Common myeloid progenitor, CD34-positive (primary cell): ENCODE results near the gene PKDREJ.
"Not testable (repeated sequence)": the region's sequence is repeated elsewhere in the genome, so short reads cannot be mapped to it uniquely, and the experiment has no call there.

Experiments
- CTCF ChIA-PET: fragments of 350-600 bp; sonication (Branson Sonifier 250); formaldehyde crosslinking; loops from one replicate; lab custom pipeline; 2021; ENCODE audit warnings: antibody characterized with exemption; lab: Charles Lee
- POLR2A ChIA-PET: fragments of 350-600 bp; sonication (Branson Sonifier 250); formaldehyde crosslinking; loops from one replicate; lab custom pipeline; 2021; ENCODE audit warnings: antibody characterized with exemption; lab: Charles Lee
- DNase-seq, 3 donors: peaks; one replicate each; pipeline versions ENCODE4 v3.0.0 to v3.0.0-alpha.2; 2013
- H3K27ac ChIP-seq, 2 experiments: 1 replicate in 1 of 2; 2 replicates in 1 of 2; pipeline ENCODE4 v1.7.0; 2013; ENCODE audit warnings: inconsistent platforms in 2 of 2, low read length in 2 of 2, mild to moderate bottlenecking in 2 of 2, low read depth in 1 of 2, moderate library complexity in 1 of 2; ENCODE audit not compliant: severe bottlenecking in 2 of 2, insufficient read depth in 1 of 2, poor library complexity in 1 of 2
- H3K27me3 ChIP-seq, 5 experiments: replicated peaks in 2 of 5; 1 replicate in 3 of 5; 2 replicates in 2 of 5; pipeline versions ENCODE4 v1.6.1 to v1.7.0; 2013; ENCODE audit warnings: low read length in 4 of 5, mild to moderate bottlenecking in 2 of 5, moderate library complexity in 2 of 5, inconsistent platforms in 1 of 5; ENCODE audit not compliant: insufficient read depth in 5 of 5, control insufficient read depth in 4 of 5
- H3K36me3 ChIP-seq, 4 experiments: 1 replicate in 2 of 4; 2 replicates in 2 of 4; pipeline versions ENCODE4 v1.6.1 to v1.7.0; 2013; ENCODE audit warnings: low read length in 3 of 4, control low read depth in 1 of 4, mild to moderate bottlenecking in 1 of 4; ENCODE audit not compliant: control insufficient read depth in 4 of 4, insufficient read depth in 4 of 4
- H3K4me1 ChIP-seq, 4 experiments: 1 replicate in 3 of 4; 2 replicates in 1 of 4; pipeline versions ENCODE4 v1.6.1 to v1.7.1; 2013; ENCODE audit warnings: low read length in 3 of 4, mild to moderate bottlenecking in 3 of 4, control low read depth in 1 of 4, inconsistent platforms in 1 of 4, moderate library complexity in 1 of 4; ENCODE audit not compliant: control insufficient read depth in 4 of 4, insufficient read depth in 4 of 4; ENCODE audit errors: control extremely low read depth in 1 of 4
- H3K4me3 ChIP-seq, 7 experiments: 1 replicate in 4 of 7; 2 replicates in 3 of 7; pipeline versions ENCODE4 v1.5.1 to v1.7.0; 2013; ENCODE audit warnings: mild to moderate bottlenecking in 7 of 7, low read length in 6 of 7, moderate library complexity in 6 of 7, inconsistent platforms in 2 of 7, low read depth in 2 of 7, control low read depth in 1 of 7; ENCODE audit not compliant: insufficient read depth in 4 of 7, control insufficient read depth in 1 of 7; ENCODE audit errors: extremely low read depth in 1 of 7
- H3K9me3 ChIP-seq, 5 experiments: 1 replicate in 4 of 5; 2 replicates in 1 of 5; pipeline versions ENCODE4 v1.6.1 to v1.7.1; 2013; ENCODE audit warnings: low read length in 4 of 5, mild to moderate bottlenecking in 2 of 5, inconsistent platforms in 1 of 5, low read depth in 1 of 5, moderate library complexity in 1 of 5; ENCODE audit not compliant: control insufficient read depth in 4 of 5, insufficient read depth in 2 of 5; ENCODE audit errors: control extremely low read depth in 1 of 5
- WGBS: methylation state at CpG from one replicate; pipeline ENCODE4 v1.1.5; 2013; ENCODE audit not compliant: insufficient coverage; 5-methylcytosine and 5-hydroxymethylcytosine counted together

The PKDREJ gene

GRCh38 chr22:46267431-46268279 lies 4.5 kb upstream of the PKDREJ start, which contains the start of gene TTC38:
Gene TTC38, plus strand, starts transcription at chr22:46268008. Its CDS starts 32 bp downstream, at chr22:46268040.
- Histone ChIP-seq H3K27me3 (peaks cover 0 to 16% (median 8%) of the 10 kb centered on the region in 5 experiments), H3K9me3 (peaks cover 0 to 20% (median 0%) of the 10 kb centered on the region in 5 experiments), H3K4me1 (peaks cover 0 to 15% (median 9%) of the 10 kb centered on the region in 4 experiments), H3K27ac (peak within 1 kb of the TSS in 1 of 2 experiments; percentile 54), H3K36me3 (peaks cover 0 to 10% (median 4%) of the 10 kb centered on the region in 4 experiments), H3K4me3 (peak within 1 kb of the TSS; percentile 59 to 91 (median 75))
- CTCF ChIA-PET = interaction anchor here (0.8 to 1.4 kb wide), 6 partner anchors 9 to 151 kb away, joined by 3 to 5 read pairs (median 3); partner anchors contain the start of gene GTSE1
- peak in 2 of 3 donors; percentile 48 to 74 for DNase-seq
- WGBS = under 1% methylated on average over 70 of the region's 74 CpGs
- POLR2A ChIA-PET = interaction anchor here (1.9 kb wide), 1 partner anchor 21 kb away, joined by 5 read pairs; no protein-coding TSS in a partner anchor

DNA sequence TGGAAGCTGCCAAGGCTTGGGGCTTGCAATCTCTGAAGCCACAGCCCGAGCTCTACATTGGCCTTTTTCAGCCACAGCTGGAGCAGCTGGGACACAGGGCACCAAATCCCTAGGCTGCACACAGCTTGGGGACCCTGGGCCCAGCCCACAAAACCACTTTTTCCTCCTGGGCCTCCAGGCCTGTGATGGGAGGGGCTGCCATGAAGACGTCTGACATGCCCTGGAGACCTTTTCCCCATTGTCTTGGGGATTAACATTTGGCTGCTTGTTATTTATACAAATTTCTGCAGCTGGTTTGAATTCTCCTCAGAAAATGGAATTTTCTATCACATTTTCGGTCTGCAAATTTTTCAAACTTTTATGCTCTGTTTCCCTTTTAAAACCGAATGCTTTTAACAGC lies 2.5 kb upstream of the PKDREJ start:
- DNase-seq, H3K36me3 ChIP-seq, H3K4me3 ChIP-seq, H3K27ac ChIP-seq: not testable (repeated sequence)
- 100% methylated on average over 3 of the region's 4 CpGs for WGBS
- H3K9me3 ChIP-seq = peaks cover 0 to 20% (median 2%) of the 10 kb centered on the region in 5 experiments
- H3K4me1 ChIP-seq = peaks cover 0 to 18% (median 11%) of the 10 kb centered on the region in 4 experiments
- POLR2A ChIA-PET = interaction anchor here (0.6 to 0.7 kb wide), 3 partner anchors 10 to 29 kb away, joined by 3 to 7 read pairs (median 4); no protein-coding TSS in a partner anchor
- CTCF ChIA-PET = interaction anchor here (0.6 to 1.1 kb wide), 2 partner anchors 15 to 42 kb away, joined by 3 read pairs; no protein-coding TSS in a partner anchor
- H3K27me3 ChIP-seq = peaks cover 5 to 35% (median 18%) of the 10 kb centered on the region in 5 experiments

DNA sequence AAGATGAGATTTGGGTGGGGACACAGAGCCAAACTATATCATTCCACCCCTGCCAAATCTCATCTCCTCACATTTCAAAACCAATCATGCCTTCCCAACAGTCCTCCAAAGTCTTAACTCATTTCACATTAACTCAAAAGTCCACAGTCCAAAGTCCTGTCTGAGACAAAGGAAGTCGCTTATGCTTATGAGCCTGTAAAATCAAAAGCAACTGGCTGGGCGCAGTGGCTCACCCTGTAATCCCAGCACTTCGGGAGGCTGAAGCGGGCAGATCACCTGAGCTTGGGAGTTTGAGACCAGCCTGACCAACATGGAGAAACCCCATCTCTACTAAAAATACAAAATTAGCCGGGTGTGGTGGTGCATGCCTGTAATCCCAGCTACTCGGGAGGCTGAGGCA lies 1.4 kb upstream of the PKDREJ start:
- Histone ChIP-seq H3K4me1 (peaks cover 0 to 21% (median 11%) of the 10 kb centered on the region in 4 experiments), H3K9me3 (peaks cover 0 to 20% (median 2%) of the 10 kb centered on the region in 5 experiments), H3K27me3 (peaks cover 8 to 40% (median 18%) of the 10 kb centered on the region in 5 experiments)
- DNase-seq, H3K36me3 ChIP-seq, CTCF ChIA-PET, H3K4me3 ChIP-seq, POLR2A ChIA-PET, H3K27ac ChIP-seq: not testable (repeated sequence)
- 100% methylated on average over 4 of the region's 6 CpGs for WGBS

GRCh38 chr22:46262449-46263215 lies 511 bp downstream of the PKDREJ start:
- Histone ChIP-seq H3K27me3 (peaks cover 8 to 40% (median 18%) of the 10 kb centered on the region in 5 experiments), H3K36me3 (no peaks in the 10 kb centered on the region), H3K4me1 (peaks cover 4 to 27% (median 8%) of the 10 kb centered on the region in 4 experiments), H3K9me3 (peaks cover 0 to 20% (median 2%) of the 10 kb centered on the region in 5 experiments), H3K4me3 (peak overlapping the region in 2 of 7 experiments; percentile 33 to 36), H3K27ac (no peak overlapping the region)
- CTCF ChIA-PET = interaction anchor here (0.9 to 2.4 kb wide), 8 partner anchors 11 to 105 kb away, joined by 3 to 10 read pairs (median 4); partner anchors contain the start of gene GTSE1
- peak; percentile 78 to 87 (median 81) for DNase-seq
- 9% methylated on average over 91 of the region's 109 CpGs for WGBS
- POLR2A ChIA-PET = interaction anchor here (1.4 kb wide), 1 partner anchor 18 kb away, joined by 3 read pairs; no protein-coding TSS in a partner anchor

GRCh38 chr22:46260038-46260437 lies 3.1 kb downstream of the PKDREJ start:
- 90% methylated on average over 6 of the region's 6 CpGs for WGBS
- Histone ChIP-seq H3K36me3 (no peaks in the 10 kb centered on the region), H3K4me3 (no peak overlapping the region), H3K4me1 (peaks cover 0 to 22% (median 8%) of the 10 kb centered on the region in 4 experiments), H3K27me3 (peaks cover 8 to 37% (median 17%) of the 10 kb centered on the region in 5 experiments), H3K9me3 (peaks cover 0 to 11% (median 2%) of the 10 kb centered on the region in 5 experiments), H3K27ac (no peak overlapping the region)
- DNase-seq = no peak
- CTCF ChIA-PET = interaction anchor here (0.7 to 1.8 kb wide), 4 partner anchors 10 to 143 kb away, joined by 3 to 4 read pairs (median 4); partner anchors contain the start of gene CDPF1
- POLR2A ChIA-PET = interaction anchor here (0.7 kb wide), 1 partner anchor 9 kb away, joined by 3 read pairs; no protein-coding TSS in a partner anchor

GRCh38 chr22:46259374-46259773 lies 3.8 kb downstream of the PKDREJ start:
- POLR2A ChIA-PET = interaction anchor here (0.7 kb wide), 1 partner anchor 8 kb away, joined by 3 read pairs; no protein-coding TSS in a partner anchor
- CTCF ChIA-PET = interaction anchor here (0.9 to 1.8 kb wide), 3 partner anchors 10 to 19 kb away, joined by 3 to 4 read pairs (median 4); partner anchors contain the start of gene CDPF1
- Histone ChIP-seq H3K9me3 (peaks cover 0 to 11% (median 2%) of the 10 kb centered on the region in 5 experiments), H3K27ac (no peak overlapping the region), H3K27me3 (peaks cover 8 to 37% (median 17%) of the 10 kb centered on the region in 5 experiments), H3K36me3 (no peaks in the 10 kb centered on the region), H3K4me3 (no peak overlapping the region), H3K4me1 (peaks cover 0 to 25% (median 8%) of the 10 kb centered on the region in 4 experiments)
- peak in 2 of 3 donors; percentile 54 to 61 for DNase-seq
- 50% methylated on average over 11 of the region's 12 CpGs for WGBS
